Mucosa of descending colon (tissue), 3 donors: Measurements from ENCODE around the gene TRIM29. TPM values are rescaled to one million over a fixed set of nuclear protein-coding genes. Genes with fewer than 3 reads are reported as not detected.

Source experiments
- ATAC-seq: fragments of 200-7000 bp; cut with Tn5 transposase; one replicate; pipeline ENCODE4 v1.9.1; 2020; ENCODE audit warnings: mild to moderate bottlenecking, moderate library complexity
- DNase-seq, 3 donors: peaks; one replicate each; pipeline ENCODE4 v3.0.0-alpha.2; 2020
- H3K36me3 ChIP-seq: fragments of 200-600 bp; one replicate; pipeline ENCODE4 v1.8.0; 2021; ENCODE audit warnings: low read depth, mild to moderate bottlenecking
- H3K4me1 ChIP-seq: fragments of 200-600 bp; one replicate; pipeline ENCODE4 v1.8.0; 2021; ENCODE audit warnings: low read depth, mild to moderate bottlenecking
- H3K4me3 ChIP-seq: fragments of 200-600 bp; one replicate; pipeline ENCODE4 v1.8.0; 2021; ENCODE audit warnings: mild to moderate bottlenecking
- H3K9me3 ChIP-seq: fragments of 200-600 bp; one replicate; pipeline ENCODE4 v1.8.0; 2021; ENCODE audit warnings: mild to moderate bottlenecking
- CTCF ChIP-seq: fragments of 200-600 bp; IDR thresholded peaks from one replicate; pipeline ENCODE4 v1.8.0; 2022; ENCODE audit warnings: antibody characterized with exemption, mild to moderate bottlenecking
- intact Hi-C, 2 donors: fragments of 100-400 bp; cut with DNase I in 1 of 2; cut with micrococcal nuclease in 1 of 2; formaldehyde crosslinking; loops; one replicate each; pipeline versions ENCODE4 v1.11.0 to v1.11.1; 2022; cut with DNase I, micrococcal nuclease
- total RNA-seq, 3 donors: library from RNA; stranded (reverse); fragmentation: NEBNext Ultra II Directional in 2 of 3; extraction: Animal tissue kit (Norgen Biotek cat#: 25700) in 2 of 3; gene quantifications; one replicate each; pipeline versions ENCODE4 v1.2.1 to v1.2.4, GENCODE V29; 2021 to 2023
- donor health status: DM: no; HTN: no; CAD: no; lungs with moderate emphysema.
- donor health status: DM: no; HTN: no; CAD: no.
- donor health status: DM: no; HTN: yes; CAD: no.

The TRIM29 gene
- total RNA-seq, 3 donors from 2014 or later = 4.0 to 6.3 (median 5.4) TPM

GRCh38 chr11:120169981-120170698 lies 32.2 kb upstream of the TRIM29 start:
- no peak overlapping the region for H3K4me3 ChIP-seq
- peaks cover 10% of the 10 kb centered on the region for H3K4me1 ChIP-seq
- intact Hi-C loops = loop anchor here (5.0 kb wide), 2 partner anchors 57 to 132 kb away; no protein-coding TSS in a partner anchor
- ATAC-seq = no peak
- TF ChIP-seq CTCF = no peak
- DNase-seq = peak in 1 of 3 donors; percentile 37
- no peaks in the 10 kb centered on the region for H3K36me3 ChIP-seq
- no peaks in the 10 kb centered on the region for H3K9me3 ChIP-seq

GRCh38 chr11:120168960-120169681 lies 31.2 kb upstream of the TRIM29 start:
- ATAC-seq (peak; percentile 94), DNase-seq (peak; percentile 62 to 83 (median 76))
- no peak overlapping the region for H3K4me3 ChIP-seq
- H3K4me1 ChIP-seq = peaks cover 10% of the 10 kb centered on the region
- TF ChIP-seq CTCF = peak; percentile 96
- no peaks in the 10 kb centered on the region for H3K36me3 ChIP-seq
- H3K9me3 ChIP-seq = no peaks in the 10 kb centered on the region
- intact Hi-C loops = no loop called here

GRCh38 chr11:120168108-120168959 lies 30.4 kb upstream of the TRIM29 start:
- H3K4me1 ChIP-seq = peaks cover 10% of the 10 kb centered on the region
- no peak for TF ChIP-seq CTCF
- DNase-seq (no peak), ATAC-seq (peak; percentile 6)
- no peak overlapping the region for H3K4me3 ChIP-seq
- intact Hi-C loops = no loop called here
- H3K9me3 ChIP-seq = no peaks in the 10 kb centered on the region
- no peaks in the 10 kb centered on the region for H3K36me3 ChIP-seq

GRCh38 chr11:120167659-120168058 lies 29.7 kb upstream of the TRIM29 start:
- Histone ChIP-seq H3K9me3 (no peaks in the 10 kb centered on the region), H3K4me1 (peaks cover 10% of the 10 kb centered on the region), H3K36me3 (no peaks in the 10 kb centered on the region), H3K4me3 (no peak overlapping the region)
- no peak for TF ChIP-seq CTCF
- DNase-seq = no peak
- intact Hi-C loops = no loop called here
- ATAC-seq = no peak

- Histone ChIP-seq H3K9me3 (no peaks in the 10 kb centered on the region), H3K4me1 (no peaks in the 10 kb centered on the region), H3K4me3 (no peak overlapping the region), H3K36me3 (no peaks in the 10 kb centered on the region)
- intact Hi-C loops = no loop called here
- ATAC-seq (no peak), DNase-seq (no peak)
- TF ChIP-seq CTCF = no peak
These were observed 22.5 kb upstream of the TRIM29 start for GRCh38 chr11:120160436-120160835.
